Umbilical cord (tissue), 2 donors: ENCODE measurements around the gene SLC31A2. TPM values are rescaled to one million over a fixed set of nuclear protein-coding genes. Genes with fewer than 3 reads are reported as not detected.

ENCODE experiments used
- DNase-seq: peaks from one replicate; pipeline ENCODE4 v3.0.0-alpha.2; 2015; ENCODE audit warnings: low spot score
- total RNA-seq: library from RNA; depleted of rRNA; stranded (reverse); fragments of >200 nt; gene quantifications from one replicate; pipeline ENCODE4 v1.2.3, GENCODE V29; 2014; ENCODE audit warnings: low replicate concordance; ENCODE audit not compliant: insufficient read depth

Gene SLC31A2
- total RNA-seq, 1 donor from 2014 or later = 8.9 TPM

DNA sequence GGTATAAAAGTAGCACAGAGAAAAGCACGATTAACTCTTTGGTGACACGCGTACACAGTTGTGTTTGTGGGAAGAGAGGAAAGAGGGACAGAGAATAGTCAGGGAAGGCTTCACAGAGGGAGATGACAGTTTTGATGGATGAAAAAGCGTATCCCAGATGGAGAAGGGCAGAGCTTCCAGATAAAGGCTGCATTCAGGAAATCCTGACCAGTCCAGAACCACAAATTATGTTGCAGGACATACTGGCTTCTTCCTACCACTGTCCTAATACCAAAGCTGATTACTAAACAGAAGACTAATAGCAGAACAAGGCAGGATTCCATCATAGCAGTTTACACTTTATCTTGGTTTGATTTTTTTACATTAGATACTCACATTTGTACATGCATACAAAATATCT is 34.5 kb downstream of the SLC31A2 start:
- DNase-seq = no peak

DNA sequence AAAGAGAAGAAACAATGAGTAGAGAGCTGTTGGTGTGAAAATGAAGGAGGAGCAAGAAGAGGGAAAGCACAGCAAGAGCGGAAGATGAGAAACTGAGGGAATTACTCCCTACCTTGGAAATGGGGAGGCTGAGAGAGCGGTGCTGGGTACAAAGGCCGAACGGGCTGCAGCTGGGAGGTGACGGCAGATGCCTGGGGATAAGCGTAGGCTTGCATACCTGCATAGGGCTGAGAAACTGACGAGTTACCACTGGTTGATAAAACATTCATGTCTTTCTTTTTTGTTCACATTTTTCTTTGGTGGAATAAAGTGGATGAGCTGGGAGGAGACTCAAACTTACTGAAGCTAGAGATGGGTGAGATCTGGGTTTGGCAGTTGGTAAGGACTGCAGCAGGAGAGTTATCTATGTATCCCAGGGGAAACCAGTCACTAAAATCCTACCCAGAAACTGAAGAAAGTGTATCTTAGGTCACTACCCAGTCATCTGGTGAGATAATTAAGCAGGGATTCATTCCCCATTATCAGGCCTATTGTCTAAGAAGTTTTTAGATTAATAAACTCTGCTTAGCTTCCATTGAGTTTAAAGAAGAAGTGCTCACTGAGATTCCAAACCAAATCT is 35.4 kb downstream of the SLC31A2 start:
- DNase-seq = no peak

DNA sequence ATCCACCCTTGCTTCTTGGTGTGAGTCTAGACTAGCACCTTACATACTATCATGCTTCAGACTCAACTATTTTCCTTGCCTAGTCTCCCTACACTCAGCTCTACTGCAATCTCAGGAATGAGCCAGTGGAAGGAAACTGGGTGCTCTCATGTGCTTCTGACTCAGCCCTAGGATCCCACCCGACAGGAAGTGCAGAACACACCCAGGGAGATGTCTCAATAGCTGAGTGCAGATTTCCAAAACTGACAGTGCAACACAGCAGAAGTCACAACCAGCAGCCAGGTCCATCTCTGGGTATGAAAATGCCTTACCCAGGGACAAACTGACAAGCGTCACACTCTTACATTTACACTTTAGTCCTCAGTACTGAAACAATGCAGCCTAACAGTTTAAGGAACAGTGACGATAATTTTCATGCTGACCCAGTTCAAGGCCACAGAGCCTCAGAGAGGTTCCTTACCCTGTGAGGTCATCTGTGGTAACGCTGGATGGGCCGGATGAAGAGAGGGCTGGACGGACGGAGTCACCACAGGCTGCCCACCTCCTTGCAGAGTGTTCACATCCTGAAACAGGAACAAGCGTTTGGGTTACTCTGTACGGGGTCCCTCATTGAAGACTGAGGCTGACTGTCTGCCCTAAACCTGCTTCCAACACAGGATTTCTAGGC is 37.3 kb downstream of the SLC31A2 start:
- peak; percentile 26 for DNase-seq

DNA sequence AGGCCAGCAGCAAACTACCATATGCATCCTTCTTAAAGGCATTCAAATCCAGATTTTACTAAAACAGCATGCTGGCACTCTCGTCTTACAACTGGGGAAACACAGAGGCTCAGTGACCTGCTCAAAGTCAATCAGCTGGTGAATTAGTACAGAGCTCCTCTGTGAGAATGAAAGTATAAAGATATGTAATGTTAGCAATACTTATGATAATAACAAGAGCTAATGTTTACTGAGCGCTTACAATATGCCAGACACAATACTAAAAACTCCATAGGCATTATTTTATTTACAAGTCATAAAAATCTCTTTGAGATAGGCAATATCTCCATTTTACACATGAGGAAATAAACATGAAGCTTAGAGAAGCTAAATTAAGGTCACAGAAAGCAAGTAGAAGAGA is 41.6 kb downstream of the SLC31A2 start:
- DNase-seq = no peak

DNA sequence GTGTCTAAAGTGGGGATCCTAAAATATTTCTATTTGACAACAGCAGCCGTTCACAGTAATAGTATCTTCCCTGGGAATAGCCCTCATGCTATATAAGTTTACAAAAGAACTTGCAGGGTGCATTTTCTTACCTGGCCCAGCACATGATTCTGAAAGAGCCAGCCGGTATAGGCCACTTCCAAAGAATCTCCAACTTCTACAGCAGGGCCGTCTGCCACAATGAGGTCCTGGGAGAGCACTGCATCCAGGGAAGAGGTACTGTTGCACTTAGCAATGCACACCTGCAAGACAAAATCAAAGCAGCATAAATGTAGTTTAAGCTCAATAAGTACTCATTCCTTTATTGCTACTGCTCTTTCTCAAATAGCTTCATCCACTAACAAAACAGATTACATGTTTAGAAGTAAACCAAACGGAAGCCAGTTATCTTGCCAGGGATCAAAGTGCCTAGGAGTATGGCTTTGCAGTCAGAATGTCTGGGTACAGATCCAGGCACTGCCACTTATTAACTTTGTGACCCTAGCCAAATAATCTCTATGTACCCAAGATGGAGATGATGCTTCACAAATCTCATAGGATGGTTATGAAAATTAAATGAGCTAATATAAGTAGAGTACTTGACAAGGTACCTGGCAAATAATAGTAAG is 49.0 kb downstream of the SLC31A2 start:
- no peak for DNase-seq

DNA sequence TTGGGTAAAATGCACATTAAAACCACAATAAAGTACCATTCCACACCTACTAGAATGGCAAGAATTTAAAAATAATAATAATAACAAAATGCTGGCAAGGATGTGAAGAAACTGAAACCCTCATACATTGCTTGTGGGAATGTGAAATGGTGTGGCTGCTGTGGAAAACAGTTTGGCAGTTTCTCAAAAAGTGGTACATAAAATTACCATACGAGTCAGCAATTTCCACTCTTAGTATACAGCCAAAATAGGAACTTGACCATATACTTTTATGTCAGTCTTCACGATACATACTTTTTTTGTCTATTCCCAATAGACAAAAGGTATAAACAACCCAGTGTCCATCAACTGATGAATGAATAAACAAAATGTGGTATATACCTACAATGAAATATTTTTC is 54.6 kb downstream of the SLC31A2 start:
- DNase-seq = no peak

DNA sequence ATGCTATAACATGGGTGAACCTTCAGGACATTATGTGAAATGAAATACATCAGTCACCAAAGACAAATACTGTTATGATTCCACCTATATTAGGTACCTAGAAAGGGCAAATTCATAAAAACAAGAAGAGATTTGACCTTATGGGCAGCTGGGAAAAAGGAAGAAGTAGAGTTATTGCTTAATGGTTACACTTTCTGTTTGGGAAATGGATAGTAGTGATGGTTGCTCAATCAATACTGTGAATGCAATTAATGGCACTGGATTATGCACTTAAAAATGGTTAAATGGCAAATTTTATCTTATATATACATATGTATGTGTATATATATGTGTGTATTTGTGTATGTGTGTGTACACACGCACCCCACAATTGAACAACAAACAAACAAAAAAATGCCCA is 55.1 kb downstream of the SLC31A2 start:
- no peak for DNase-seq

DNA sequence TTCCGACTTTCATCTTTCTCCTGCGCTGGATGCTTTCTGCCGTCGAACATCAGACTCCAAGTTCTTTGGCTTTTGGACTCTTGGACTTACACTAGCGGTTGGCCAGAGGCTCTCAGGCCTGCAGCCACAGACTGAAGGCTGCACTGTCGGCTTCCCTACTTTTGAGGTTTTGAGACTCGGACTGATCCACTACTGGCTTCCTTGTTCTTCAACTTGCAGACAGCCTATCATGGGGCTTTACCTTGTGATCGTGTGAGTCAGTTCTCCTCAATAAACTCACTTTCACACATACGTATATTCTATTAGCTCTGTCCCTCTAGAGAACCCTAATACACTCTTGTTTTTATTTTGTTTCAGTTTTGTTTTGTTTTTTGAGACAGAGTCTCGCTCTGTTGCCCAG is 60.0 kb downstream of the SLC31A2 start:
- no peak for DNase-seq

Other genes with a start within 250 kb of the SLC31A2 start
- gene ZNF883, start 138.8 kb upstream of the SLC31A2 start, total RNA-seq = 1.7 TPM
- 7.9 TPM for gene ZFP37, start 94.3 kb upstream of the SLC31A2 start, total RNA-seq
- gene FKBP15, start 70.3 kb downstream of the SLC31A2 start, total RNA-seq = 17.8 TPM
- 11.8 TPM for gene SLC31A1, start 70.5 kb downstream of the SLC31A2 start, total RNA-seq
- 35.2 TPM for gene CDC26, start 124.6 kb downstream of the SLC31A2 start, total RNA-seq
- gene PRPF4, start 124.7 kb downstream of the SLC31A2 start, total RNA-seq = 26.0 TPM
- gene RNF183, start 152.4 kb downstream of the SLC31A2 start, total RNA-seq = 3.4 TPM
- 3.1 TPM for gene WDR31, start 189.3 kb downstream of the SLC31A2 start, total RNA-seq
- gene BSPRY, start 198.5 kb downstream of the SLC31A2 start, total RNA-seq = 2.6 TPM
- gene HDHD3, start 226.0 kb downstream of the SLC31A2 start, total RNA-seq = 12.5 TPM